GM12872 (cell line): Measurements from ENCODE around the gene TSPAN4.

Source experiments
- CTCF ChIP-seq: IDR thresholded peaks from 3 replicates; pipeline ENCODE4 v1.5.1; 2011; ENCODE audit warnings: low read depth, mild to moderate bottlenecking, low read length, moderate library complexity; ENCODE audit not compliant: insufficient read depth

Gene TSPAN4

GRCh38 chr11:810040-810567 lies 32.5 kb upstream of the TSPAN4 start:
- TF ChIP-seq CTCF, result no peak

- 0 out of 3 replicates have a peak, but pooled peaks have one; percentile 14 for TF ChIP-seq CTCF
Observed at GRCh38 chr11:811446-812245, 31.0 kb upstream of the TSPAN4 start.

GRCh38 chr11:812390-812789 lies 30.3 kb upstream of the TSPAN4 start:
- no peak for TF ChIP-seq CTCF

GRCh38 chr11:813072-813455 lies 29.6 kb upstream of the TSPAN4 start:
- TF ChIP-seq CTCF, result no peak

GRCh38 chr11:813456-814096 lies 29.1 kb upstream of the TSPAN4 start:
- no peak for TF ChIP-seq CTCF

- TF ChIP-seq CTCF, result no peak
Observed at GRCh38 chr11:815675-816432, 26.8 kb upstream of the TSPAN4 start.

GRCh38 chr11:816433-816779 lies 26.2 kb upstream of the TSPAN4 start:
- no peak for TF ChIP-seq CTCF
